Measurements from ENCODE around the gene DHX35.

The DHX35 gene

DNA sequence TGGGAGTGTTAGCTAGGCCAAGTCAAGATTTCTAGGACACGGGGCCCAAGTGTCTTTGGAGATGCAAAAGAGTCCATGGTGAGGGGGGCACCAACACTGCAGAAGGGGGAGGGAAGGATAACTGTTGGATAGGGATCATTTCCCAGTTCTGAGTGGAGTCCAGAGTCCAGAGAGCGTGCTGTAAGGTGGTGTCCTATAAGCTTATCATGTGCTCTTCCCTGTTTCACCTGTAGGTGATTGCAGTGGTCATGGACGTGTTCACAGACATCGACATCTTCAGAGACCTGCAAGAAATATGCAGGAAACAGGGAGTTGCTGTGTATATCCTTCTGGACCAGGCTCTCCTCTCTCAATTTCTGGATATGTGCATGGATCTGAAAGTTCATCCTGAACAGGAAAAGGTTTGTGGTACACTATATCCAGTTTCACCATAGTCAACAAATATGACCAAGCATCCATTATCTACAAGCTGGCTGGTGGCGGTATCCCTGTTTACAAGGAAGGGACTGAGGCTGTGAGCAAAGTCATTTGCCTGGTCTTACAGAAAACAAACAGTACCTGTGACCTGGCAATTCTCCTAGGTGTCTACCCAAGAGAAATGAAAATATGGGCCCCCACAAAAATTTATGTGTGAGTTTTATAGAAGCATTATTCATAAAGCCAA lies 20.3 kb upstream of the DHX35 start:
- no peak overlapping the region for H3K9ac ChIP-seq (ENCODE audit: low read depth, low read length, poor library complexity, severe bottlenecking)
- no peaks in the 10 kb centered on the region for H3F3A ChIP-seq (ENCODE audit: low read depth)
- no peaks in the 10 kb centered on the region for H3K9me3 ChIP-seq (ENCODE audit: insufficient read depth, low read depth, low read length)
- H3K9me2 ChIP-seq (replicated peaks; ENCODE audit: low read depth, low read length): no peaks in the 10 kb centered on the region
- H3K27me3 ChIP-seq (ENCODE audit: insufficient read depth, low read length, poor library complexity, severe bottlenecking): no peaks in the 10 kb centered on the region
- peaks cover 26% of the 10 kb centered on the region for H4K20me1 ChIP-seq (ENCODE audit: insufficient read depth, low read length, poor library complexity, severe bottlenecking)
- no peak overlapping the region for H3K4me2 ChIP-seq (ENCODE audit: low read depth, low read length, poor library complexity, severe bottlenecking)
- peaks cover 85% of the 10 kb centered on the region for H3K79me2 ChIP-seq (ENCODE audit: insufficient read depth, low read length)
- no peak overlapping the region for H2AFZ ChIP-seq (ENCODE audit: low read length)
- H3K4me1 ChIP-seq (ENCODE audit: insufficient read depth, low read length, poor library complexity, severe bottlenecking): peaks cover 20% of the 10 kb centered on the region
- no peak overlapping the region for H3K4me3 ChIP-seq (ENCODE audit: low read length, poor library complexity, severe bottlenecking)
- H3K36me3 ChIP-seq (ENCODE audit: insufficient read depth, low read length): peaks cover 87% of the 10 kb centered on the region
- peak; percentile 29; the same call in 1 of the 2 replicates for TF ChIP-seq CTCF (conservative IDR thresholded peaks at IDR 0.05; ENCODE audit: low read length)
- TF ChIP-seq EZH2phosphoT487 (IDR thresholded peaks at IDR 0.05; ENCODE audit: borderline replicate concordance): no peak

DNA sequence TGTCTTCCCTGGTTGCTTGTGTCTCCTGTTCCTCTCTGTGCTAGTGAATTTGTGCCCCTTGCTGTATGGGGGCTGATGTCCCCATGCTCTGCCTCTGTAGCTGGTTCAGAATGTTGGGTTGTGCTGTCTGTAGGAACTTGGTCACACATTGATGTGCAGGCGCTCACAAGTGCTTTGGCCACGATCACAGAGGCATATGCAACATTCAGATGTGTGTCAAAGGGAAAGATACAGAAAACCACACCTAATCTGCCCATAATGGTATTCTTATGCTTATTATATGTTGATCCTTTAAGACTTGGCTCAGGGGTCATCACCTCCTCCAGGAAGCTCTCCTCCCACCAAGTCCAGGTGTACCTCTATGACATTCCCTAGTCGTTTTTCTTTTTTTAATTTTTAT lies 17.1 kb upstream of the DHX35 start:
- H3K9ac ChIP-seq (ENCODE audit: low read depth, low read length, poor library complexity, severe bottlenecking): no peak overlapping the region
- peaks cover 91% of the 10 kb centered on the region for H3K36me3 ChIP-seq (ENCODE audit: insufficient read depth, low read length)
- peaks cover 75% of the 10 kb centered on the region for H3K79me2 ChIP-seq (ENCODE audit: insufficient read depth, low read length)
- H3F3A ChIP-seq (ENCODE audit: low read depth): no peaks in the 10 kb centered on the region; the same call in 1 of the 2 replicates
- H2AFZ ChIP-seq (ENCODE audit: low read length): no peak overlapping the region
- H3K9me3 ChIP-seq (ENCODE audit: insufficient read depth, low read depth, low read length): no peaks in the 10 kb centered on the region
- H3K4me3 ChIP-seq (ENCODE audit: low read length, poor library complexity, severe bottlenecking): no peak overlapping the region
- peaks cover under 1% of the 10 kb centered on the region for H3K4me1 ChIP-seq (ENCODE audit: insufficient read depth, low read length, poor library complexity, severe bottlenecking)
- TF ChIP-seq CTCF (conservative IDR thresholded peaks at IDR 0.05; ENCODE audit: low read length) (no peak), EZH2phosphoT487 (IDR thresholded peaks at IDR 0.05; ENCODE audit: borderline replicate concordance) (no peak)
- peaks cover 11% of the 10 kb centered on the region for H4K20me1 ChIP-seq (ENCODE audit: insufficient read depth, low read length, poor library complexity, severe bottlenecking)
- no peaks in the 10 kb centered on the region for H3K9me2 ChIP-seq (replicated peaks; ENCODE audit: low read depth, low read length)
- no peaks in the 10 kb centered on the region for H3K27me3 ChIP-seq (ENCODE audit: insufficient read depth, low read length, poor library complexity, severe bottlenecking)
- no peak overlapping the region for H3K4me2 ChIP-seq (ENCODE audit: low read depth, low read length, poor library complexity, severe bottlenecking)

GRCh38 chr20:38946836-38947235 lies 15.3 kb upstream of the DHX35 start:
- Histone ChIP-seq H3K36me3 (ENCODE audit: insufficient read depth, low read length) (peaks cover 91% of the 10 kb centered on the region), H2AFZ (ENCODE audit: low read length) (no peak overlapping the region), H3F3A (ENCODE audit: low read depth) (no peaks in the 10 kb centered on the region; the same call in 1 of the 2 replicates), H4K20me1 (ENCODE audit: insufficient read depth, low read length, poor library complexity, severe bottlenecking) (peaks cover 5% of the 10 kb centered on the region), H3K27me3 (ENCODE audit: insufficient read depth, low read length, poor library complexity, severe bottlenecking) (no peaks in the 10 kb centered on the region), H3K79me2 (ENCODE audit: insufficient read depth, low read length) (peaks cover 57% of the 10 kb centered on the region), H3K9me3 (ENCODE audit: insufficient read depth, low read depth, low read length) (no peaks in the 10 kb centered on the region), H3K4me1 (ENCODE audit: insufficient read depth, low read length, poor library complexity, severe bottlenecking) (no peaks in the 10 kb centered on the region), H3K4me3 (ENCODE audit: low read length, poor library complexity, severe bottlenecking) (no peak overlapping the region), H3K4me2 (ENCODE audit: low read depth, low read length, poor library complexity, severe bottlenecking) (no peak overlapping the region), H3K9me2 (replicated peaks; ENCODE audit: low read depth, low read length) (no peaks in the 10 kb centered on the region), H3K9ac (ENCODE audit: low read depth, low read length, poor library complexity, severe bottlenecking) (no peak overlapping the region)
- TF ChIP-seq CTCF (conservative IDR thresholded peaks at IDR 0.05; ENCODE audit: low read length) (no peak), EZH2phosphoT487 (IDR thresholded peaks at IDR 0.05; ENCODE audit: borderline replicate concordance) (no peak)

Measured in Loucy (cell line).